Spleen (tissue), 7 donors: Measurements from ENCODE around the gene TEX51.

Experiments used
- POLR2A ChIP-seq, 3 donors: fragments of 450-650 bp; IDR thresholded peaks; one replicate each; pipeline ENCODE4 v1.5.1; 2017; ENCODE audit warnings: antibody characterized with exemption in 3 of 3, mild to moderate bottlenecking in 1 of 3
- POLR2AphosphoS5 ChIP-seq, 3 donors: sonication (generic); formaldehyde crosslinking; IDR thresholded peaks; one replicate each; pipeline ENCODE4 v1.5.1; 2017; ENCODE audit warnings: antibody characterized with exemption in 3 of 3
- TF ChIP-seq, protein P1 (sequence below), 11 experiments: fragments of 200-600 bp in 7 of 11; fragments of 450-650 bp in 4 of 11; sonication (generic) in 4 of 11; IDR thresholded peaks in 8 of 11; conservative IDR thresholded peaks in 3 of 11; 1 replicate in 7 of 11; 2 replicates in 4 of 11; pipeline versions ENCODE4 v1.4.0 to v1.8.0; 2016 to 2021; ENCODE audit warnings: antibody characterized with exemption in 11 of 11, inconsistent platforms in 4 of 11, mild to moderate bottlenecking in 1 of 11
- donor health status: DM: no; HTN: no; CAD: no; lungs with moderate emphysema.
- donor health status: DM: no; HTN: no; CAD: no.
- donor health status: DM: no; HTN: no; CAD: no.

DNA sequence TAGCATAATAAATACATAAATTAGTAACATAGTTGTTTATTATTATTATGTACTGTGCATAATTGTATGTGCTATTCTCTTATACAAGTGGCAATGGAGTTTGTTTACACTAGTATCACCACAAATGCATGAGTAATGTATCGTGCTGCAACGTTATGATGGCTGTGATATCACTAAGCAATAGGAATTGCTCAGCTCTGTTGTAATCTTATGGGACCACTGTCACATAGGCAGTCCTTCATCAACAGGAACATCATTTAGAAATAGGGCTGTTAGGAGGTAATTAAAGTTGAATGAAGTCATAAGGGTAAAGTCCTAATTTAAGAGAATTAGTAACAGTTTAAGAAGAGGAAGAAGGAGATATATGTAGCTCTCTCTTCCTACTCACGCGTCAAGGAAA lies 33.8 kb downstream of the TEX51 start:
- TF ChIP-seq POLR2AphosphoS5 (IDR thresholded peaks at IDR 0.05) (no peak), POLR2A (IDR thresholded peaks at IDR 0.05) (no peak)
- TF ChIP-seq, protein P1, sequence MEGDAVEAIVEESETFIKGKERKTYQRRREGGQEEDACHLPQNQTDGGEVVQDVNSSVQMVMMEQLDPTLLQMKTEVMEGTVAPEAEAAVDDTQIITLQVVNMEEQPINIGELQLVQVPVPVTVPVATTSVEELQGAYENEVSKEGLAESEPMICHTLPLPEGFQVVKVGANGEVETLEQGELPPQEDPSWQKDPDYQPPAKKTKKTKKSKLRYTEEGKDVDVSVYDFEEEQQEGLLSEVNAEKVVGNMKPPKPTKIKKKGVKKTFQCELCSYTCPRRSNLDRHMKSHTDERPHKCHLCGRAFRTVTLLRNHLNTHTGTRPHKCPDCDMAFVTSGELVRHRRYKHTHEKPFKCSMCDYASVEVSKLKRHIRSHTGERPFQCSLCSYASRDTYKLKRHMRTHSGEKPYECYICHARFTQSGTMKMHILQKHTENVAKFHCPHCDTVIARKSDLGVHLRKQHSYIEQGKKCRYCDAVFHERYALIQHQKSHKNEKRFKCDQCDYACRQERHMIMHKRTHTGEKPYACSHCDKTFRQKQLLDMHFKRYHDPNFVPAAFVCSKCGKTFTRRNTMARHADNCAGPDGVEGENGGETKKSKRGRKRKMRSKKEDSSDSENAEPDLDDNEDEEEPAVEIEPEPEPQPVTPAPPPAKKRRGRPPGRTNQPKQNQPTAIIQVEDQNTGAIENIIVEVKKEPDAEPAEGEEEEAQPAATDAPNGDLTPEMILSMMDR (IDR thresholded peaks at IDR 0.05 in 8 of 11, conservative IDR thresholded peaks at IDR 0.05 in 3 of 11) = no peak
